T-helper 1 cell (primary cell): ENCODE results near the gene CDK14.

Source experiments
- DNase-seq, 5 donors: peaks; one replicate each; pipeline ENCODE4 v3.0.0-alpha.2; 2012 to 2020

The CDK14 gene

DNA sequence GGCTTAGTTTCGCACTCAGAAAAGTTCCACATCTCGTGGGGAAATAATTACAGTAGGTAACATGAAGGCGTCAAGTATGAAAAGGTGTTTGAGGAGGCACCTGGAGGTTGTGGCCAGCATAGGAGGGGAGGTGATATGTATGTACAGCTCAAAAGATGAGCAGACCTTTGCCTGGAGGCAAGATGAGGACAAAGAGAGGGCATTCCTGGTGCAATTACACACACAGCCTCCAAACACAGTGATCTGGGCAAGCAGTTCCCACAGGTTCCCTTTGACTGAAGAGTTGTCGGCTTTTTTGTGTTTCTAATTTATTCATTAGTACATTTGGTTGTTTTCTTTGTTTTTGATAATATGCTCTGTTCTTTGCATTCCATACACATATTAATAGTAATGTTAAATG, 46.9 kb downstream of the CDK14 start:
- DNase-seq = no peak

DNA sequence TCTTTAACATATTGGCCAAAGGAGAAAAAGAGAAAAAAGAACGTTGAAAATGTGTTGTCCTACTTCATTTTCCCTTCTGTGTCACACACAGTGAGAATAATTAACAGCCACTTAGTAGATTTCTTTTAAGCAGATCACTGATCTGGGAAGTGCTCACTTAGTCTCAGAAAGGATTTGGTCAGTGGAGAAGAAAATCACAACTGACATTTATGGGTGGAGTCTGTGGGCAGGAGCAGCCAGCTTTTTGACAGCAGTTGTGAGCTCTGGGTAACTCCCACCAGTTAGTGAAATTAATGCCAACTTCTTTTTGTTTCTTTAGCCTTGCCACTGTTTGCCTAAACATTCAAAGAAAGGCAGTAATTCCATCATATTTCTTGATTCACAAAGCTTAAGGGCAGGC, 49.7 kb downstream of the CDK14 start:
- no peak for DNase-seq

DNA sequence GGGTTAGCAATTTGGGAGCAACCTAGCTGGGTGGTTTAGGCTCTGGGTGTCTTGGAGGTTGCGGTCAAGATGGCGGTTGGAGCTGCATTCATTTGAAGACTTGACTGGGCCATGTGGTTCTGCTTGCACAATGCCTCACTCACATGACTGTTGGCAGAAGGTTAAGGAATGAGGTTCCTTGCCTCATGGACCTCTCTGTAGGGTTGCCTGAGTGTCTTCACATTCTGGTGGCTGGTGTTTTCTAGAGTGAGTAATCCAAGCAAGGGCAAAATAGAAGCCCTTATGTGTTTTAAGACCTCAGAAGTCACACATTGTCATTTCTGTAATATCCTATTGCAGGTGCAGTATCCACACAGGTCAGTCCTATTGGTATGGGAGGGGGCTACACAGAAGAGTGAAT, 52.0 kb downstream of the CDK14 start:
- no peak for DNase-seq

DNA sequence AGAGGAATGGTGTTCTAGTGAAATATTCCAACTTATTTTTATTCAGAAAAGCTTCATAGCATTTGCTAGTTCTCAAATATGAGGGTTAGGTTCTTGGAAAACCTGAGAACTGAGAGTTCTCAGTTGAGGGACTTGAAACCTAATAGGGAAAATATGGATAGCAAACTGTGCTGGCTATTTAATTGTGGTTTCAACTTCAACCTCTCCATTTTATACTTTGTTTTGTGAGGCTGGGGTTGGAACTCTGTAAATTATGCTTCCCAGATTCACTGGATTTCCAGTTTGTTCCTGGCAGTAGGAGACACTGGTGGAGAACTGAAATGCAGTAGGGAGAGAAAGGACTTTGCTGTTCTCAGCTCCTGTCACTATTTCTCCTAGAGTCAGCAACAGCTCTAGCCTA, 52.7 kb downstream of the CDK14 start:
- DNase-seq = no peak

DNA sequence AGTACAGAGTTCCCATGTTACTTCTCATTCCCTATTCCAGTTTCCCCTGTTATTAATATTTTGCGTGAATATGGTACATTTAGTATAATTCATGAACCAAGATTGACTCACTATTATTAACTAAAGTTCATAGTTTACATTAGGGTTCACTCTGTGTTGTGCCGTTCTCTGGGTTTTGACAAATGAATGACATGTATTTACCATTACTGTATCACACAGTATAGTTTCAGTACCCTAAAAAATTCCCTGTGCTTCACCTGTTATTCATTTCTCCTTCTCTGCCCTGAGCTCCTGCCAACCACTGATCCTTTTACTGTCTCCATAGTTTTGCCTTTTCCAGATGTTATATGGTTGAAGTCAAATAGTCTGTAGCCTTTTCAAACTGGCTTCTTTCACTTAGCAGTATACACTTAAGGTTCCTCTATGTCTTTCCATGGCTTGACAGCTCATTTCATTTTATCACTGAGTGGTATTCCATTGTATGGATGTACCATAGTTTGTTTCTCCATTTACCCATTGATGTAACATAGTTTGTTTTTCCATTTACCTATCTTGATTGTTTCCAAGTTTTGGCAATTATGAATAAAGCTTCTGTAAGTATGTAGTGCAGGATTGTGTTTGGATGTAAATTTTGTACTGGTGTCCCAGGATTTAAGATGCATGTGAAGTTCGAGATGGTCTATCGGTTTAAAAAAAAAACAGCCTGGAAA, 58.8 kb downstream of the CDK14 start:
- no peak for DNase-seq

DNA sequence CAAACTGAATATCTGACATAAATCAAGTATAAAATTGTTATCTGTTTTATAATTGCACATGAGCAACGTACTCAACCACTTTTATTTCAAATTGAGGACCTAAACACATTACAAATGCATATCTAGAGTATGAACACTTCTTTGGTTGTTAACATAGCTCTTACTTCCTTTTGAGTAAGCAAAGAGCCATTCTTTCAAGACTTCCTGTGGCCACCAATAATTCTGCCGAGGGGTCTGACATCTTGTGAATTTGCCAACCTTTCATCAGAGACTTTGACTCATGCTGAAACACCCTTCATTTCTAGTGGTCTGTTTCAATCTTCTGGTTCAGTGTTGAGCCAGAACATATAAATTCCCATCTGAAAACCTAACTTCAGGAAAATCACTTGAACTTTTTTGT, 59.4 kb downstream of the CDK14 start:
- DNase-seq = no peak

DNA sequence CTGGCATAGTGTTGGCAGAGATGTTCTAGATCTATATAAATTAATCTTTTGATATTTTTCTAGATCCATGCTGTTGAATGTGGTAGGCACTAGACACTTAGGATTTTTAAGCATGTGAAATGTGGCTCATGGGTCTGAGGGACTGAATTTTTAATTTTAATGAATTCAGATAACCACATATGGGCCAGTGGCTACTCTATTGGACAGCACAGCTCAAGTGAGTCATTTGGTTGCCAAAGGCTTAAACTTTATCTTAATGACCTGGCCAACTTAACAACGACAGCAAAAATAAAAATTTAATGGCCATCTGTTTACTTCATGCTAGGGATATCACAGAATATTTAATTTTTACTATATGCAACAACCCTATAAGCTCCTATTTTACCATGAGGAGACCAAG, 61.4 kb downstream of the CDK14 start:
- no peak for DNase-seq

DNA sequence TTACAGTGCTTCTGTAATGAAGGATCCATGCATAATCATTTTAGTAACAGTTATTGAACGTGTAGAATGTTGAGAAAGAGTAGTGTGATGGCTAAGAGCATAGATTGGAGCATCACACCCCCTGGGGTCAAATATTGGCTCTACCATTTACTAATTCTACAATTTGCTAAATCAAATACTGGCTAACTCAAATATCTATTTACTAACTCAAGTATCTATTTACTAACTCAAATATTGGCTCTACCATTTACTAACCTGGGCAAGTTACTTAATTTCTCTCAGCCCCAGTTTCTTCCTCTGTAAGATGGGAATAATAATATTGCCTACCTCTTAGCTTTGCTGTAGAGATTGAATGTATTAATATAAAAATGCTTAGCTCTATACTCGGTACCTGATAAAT, 64.0 kb downstream of the CDK14 start:
- DNase-seq = no peak

DNA sequence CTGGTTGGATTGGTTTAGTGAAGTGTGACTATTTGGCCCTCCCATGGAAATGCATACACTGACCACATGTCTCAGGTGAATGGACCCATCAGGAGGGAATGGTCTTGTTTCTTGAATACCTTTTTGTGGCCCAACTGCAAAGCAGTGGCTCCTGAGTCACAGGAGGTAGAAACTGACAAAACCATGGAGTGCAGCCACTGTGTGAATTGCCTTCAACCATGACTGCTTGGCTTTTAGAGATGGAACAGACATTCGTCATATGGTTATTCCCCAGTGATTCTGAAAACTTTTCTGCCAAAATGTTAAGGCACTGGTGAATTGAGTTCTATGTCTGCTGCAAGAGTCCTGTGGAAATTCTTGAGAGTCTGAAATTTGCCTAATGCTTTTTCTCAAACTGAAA, 64.7 kb downstream of the CDK14 start:
- no peak for DNase-seq

DNA sequence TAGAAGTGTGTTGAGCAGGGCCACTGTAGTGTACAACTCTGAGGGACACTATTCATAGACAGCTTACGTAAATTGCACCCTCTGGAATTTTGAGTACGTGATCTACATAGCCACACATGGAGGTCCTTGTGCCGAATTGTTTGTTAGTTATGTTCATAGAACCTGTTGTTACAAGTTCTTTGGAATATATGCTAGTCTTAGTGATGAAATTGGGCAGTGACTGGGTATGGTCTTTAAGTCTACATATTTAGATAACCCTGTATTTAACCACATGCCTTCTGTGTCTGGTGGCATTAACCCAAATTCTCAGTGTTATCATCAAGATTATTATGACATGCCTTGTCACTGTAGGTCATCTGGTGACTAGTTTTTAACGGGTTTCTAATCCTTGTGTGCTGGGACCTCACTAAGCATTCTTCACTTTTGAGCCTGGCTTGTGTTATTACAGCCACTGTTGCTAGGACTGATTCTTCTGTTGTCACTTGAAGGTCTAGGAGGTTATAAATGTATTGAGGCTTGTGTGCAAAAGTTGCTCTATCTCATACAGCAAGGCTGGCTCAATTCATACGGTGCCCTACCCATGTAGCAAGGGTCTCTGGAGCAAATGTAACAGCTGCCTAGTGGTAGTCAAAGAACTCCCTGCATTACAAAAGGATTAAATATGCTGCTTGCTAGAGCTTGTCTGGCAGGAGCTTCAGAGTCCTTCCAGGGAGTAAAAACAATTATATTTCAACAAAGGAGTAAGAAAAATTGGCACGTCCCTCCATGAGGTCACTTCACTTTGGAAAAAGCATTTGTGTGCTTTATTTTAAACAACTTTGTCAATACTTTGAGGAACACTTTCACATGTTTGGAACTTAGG, 65.4 kb downstream of the CDK14 start:
- no peak for DNase-seq

DNA sequence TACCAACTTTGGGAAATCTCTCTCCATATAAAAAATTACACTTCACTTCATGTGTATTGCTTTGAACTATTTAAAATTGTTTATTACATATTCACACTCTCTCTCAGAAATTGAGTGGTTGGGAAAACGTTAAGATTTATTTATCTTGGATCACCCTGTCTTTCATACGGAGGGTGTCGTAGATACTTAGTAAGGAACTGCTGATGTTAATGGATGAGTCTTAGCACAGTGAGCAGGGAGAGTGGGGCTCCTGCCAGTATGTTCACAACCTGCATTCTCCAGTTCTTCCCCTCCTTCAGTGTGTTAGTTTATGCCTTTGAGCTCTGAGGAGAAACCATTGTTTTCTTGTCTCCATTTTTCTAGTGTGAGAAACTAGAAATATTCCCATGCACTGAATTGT, 67.1 kb downstream of the CDK14 start:
- no peak for DNase-seq

DNA sequence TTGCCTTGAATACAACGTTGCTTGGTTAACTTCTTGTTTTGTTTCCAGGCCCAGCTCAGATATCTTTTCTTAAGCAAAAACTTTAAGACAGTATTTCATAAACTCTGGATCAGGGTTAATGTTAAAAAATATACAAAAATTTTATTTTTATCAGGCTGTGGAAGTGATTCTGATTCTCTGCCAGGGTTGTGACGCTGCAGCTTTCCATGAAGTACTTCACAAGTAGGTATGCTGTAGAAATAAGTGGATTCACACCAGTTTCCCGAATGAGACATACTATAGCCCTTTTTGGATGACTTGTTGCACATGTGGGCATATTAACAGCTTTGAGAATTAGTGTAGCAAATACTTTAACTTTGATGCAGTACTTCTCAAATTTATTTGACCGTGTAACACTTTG, 70.1 kb downstream of the CDK14 start:
- no peak for DNase-seq

DNA sequence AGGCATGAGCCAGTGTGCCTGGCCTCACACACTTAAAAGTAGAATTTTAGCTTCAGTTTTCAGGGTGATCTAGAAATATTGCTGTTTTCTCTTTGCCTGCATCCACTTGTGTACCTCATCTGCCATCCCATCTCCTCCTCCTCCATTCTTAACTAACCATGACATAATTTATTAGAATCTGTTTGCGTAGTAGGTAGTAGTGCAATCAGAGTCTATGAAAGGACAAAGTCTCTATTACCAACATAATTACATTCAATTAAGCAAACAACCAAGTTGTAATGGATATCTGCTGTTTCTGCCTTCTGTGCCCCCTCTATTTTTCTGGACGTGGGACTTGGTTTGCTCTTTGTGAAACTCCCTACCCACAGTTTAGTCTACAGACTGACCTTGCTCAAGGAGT, 72.9 kb downstream of the CDK14 start:
- DNase-seq = no peak

DNA sequence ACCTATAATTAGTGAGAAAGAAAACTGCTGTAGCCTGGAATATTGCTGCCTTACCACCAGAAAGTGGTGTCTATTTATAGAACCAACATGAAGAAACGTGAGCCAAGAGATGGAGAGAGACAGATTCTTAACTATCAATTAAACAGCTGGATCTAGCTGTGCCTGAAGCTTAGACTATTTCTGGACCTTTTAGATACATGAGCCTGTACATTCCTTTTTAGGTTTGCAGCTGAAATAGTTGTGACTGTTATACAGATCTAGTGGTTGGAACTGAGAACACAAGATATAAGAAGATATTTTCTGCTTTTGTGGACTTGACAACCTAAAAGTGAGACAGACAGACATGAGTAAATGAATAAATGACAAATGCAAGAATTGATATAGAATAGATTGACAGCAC, 73.4 kb downstream of the CDK14 start:
- DNase-seq = no peak

DNA sequence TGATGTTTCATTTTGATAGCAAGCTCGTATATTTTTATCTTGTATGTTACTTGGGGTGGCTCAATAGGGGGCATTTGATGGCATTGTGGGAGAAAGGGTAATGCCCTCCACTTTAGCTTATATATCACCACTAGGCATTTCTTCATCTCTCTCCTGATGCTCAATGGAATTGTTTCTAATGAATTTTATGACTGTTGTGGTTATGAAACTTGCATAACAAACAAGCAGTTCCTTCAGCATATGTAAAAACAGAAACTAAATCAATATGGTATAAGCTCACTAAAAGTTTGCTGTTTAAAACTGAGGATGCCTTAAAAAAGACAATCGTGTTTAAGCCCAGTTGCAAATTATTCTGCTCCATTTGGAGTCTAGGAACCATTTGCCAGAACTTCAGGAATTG, 75.5 kb downstream of the CDK14 start:
- no peak for DNase-seq

DNA sequence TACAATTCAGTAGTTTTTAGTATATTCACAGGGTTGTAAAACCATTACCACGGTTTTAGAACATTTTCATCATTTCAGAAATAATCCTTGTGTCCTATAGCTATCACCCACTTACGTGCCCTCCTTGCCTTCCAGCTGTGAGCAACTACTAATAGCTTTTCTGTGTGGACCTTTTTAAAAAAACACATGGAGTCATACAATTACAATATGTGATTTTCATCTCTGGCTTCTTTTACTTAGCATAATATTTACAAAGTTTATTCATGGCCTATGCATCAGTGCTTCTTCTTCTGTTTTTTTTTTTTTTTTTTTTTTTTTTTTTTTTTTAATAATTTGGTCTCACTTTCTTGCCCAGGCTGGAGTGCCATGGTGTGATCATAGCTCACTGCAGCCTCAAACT, 76.1 kb downstream of the CDK14 start:
- DNase-seq = no peak

DNA sequence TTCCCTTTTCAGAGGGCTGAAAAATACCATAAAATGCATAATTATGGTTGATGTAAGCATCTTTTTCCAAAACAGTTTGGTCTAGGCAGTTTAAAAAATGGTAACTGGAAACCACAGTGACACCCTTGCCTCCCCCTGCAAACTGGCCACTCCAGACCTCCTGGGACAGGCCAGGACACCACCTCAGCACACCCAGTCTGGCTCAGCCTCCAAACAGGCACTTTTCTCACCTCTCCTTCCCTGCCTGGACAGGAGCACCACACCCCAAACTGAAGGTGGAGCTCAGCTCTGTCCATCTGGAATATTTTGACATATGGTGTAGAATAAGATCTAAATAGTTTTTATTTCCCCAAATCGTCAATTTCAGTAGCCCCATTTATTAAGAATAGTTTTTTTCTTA, 78.5 kb downstream of the CDK14 start:
- DNase-seq = no peak

DNA sequence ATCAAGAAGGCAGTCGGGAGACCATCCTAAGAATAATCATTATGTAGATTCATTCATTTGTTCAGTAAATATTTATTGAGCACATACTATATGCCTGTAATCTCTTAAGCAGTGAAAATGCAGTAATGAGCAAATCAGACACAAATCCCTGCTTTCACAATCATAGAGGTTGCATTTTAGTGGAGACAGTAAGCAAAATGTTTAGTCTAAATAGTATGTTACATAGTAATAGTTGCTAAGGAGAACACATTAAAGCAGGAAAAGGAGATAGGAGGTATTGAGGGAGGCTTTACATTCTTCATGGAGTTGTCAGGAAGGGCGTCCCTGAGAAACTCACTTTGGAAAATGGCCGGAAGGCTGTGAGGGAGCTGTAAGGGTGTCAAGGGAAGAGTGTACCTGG, 79.9 kb downstream of the CDK14 start:
- DNase-seq = no peak

DNA sequence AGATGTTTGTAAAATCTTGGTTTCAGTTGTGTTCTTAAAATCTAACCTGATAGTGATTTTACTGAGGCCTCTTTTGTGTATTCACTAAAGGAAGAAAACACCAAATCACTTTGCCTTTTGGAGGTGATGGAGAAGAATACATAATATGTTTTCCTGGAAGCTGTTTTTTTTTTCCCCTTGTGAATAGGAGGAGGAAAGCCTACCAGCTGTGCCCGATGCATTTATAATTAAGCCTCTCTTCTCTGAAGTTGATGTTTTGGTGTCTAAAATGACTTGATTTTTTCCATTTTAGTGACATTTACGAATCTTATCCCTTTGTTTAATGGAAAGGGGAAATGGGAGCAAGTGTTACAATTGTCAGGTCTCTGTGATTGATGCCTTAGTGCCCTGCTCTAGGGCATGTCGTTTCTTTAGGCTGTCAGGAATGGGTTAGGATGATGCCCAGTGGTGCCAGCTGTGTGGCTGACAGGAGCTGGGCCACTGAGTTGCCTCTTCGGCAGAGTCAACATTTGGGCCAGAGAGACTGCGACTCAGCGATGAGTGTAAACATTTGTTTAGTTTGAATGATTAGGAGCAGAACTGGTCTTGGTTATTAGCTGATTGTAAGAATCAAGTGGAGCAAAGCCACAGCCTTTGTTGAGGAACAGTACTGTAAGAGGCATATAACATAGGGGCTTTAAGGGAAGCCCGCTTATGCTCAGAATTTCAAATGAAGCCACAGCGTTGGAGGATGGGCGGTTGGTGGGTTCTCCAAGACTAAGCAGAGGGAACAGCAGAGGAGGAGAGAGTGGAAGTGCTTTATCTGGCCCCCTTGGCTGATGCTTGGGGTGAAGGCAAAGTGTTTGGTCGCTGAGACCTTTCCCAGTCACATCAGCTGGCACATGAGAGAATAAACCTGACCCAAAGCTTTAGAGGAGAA, 81.6 kb downstream of the CDK14 start:
- DNase-seq = no peak

DNA sequence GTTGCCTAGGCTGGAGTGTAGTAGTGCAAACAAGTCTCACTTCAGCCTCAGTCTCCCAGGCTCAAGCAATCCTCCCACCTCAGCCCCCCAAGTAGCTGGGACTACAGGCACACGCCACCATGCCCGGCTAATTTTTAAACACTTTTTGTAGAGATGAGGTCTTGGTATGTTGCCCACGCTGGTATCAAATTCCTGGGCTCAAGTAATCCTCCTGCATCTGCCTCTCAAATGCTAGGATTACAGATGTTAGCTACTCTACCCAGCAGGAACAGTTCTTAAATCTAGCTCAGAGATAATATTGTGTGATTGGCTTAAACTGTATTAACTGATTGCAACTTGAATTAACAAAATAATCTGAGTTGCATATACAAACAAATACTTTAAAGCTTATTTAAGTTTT, 82.9 kb downstream of the CDK14 start:
- no peak for DNase-seq

DNA sequence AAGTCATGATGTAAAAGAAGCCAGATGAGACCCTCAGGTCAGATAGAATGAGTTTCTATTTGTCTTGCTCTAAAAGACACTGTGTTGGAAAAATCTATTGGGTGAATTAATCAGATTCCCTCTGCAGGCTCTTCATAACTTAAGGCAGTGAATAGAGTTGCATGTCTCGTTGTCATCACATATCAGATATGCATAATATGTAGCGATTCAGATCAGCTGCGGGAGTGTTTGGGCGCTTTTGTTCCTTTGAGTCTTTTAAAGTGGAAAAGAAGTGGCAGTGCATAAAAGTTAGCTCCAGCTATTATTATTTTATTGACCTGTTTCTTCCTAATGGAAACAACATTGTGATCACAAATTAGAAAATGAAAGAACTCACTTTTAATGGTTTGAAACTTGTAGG, 84.4 kb downstream of the CDK14 start:
- no peak for DNase-seq

DNA sequence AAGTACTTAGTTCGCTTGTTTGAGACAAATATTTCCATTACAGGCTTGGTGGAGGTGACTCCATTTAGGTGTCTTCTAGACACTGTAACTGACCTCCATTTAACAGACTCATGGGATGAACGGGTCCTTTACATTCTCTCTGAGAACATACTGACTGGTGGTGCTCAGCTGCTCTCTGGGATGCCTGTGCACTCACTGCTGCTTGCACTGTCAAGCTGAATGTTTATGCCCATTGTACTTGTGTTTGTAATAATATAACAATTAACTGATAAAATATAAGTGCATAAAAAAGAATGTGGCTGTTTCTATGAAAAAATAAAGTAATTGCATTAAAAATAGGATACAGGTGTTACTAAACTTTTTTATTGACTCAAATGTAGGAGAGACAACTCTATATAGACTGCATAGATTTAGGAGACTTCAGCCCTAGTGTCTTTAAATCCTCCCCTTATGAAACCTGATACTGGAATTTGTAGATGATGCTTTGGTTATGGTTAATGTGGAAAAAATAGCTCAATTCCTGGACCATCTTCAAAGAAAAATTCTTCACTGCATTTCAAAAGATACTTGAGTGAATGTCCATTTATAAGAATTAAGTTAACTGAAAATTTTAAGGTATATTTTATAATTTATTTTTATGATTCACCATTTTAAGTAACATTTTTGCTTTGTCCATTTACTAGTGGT, 85.4 kb downstream of the CDK14 start:
- no peak for DNase-seq

DNA sequence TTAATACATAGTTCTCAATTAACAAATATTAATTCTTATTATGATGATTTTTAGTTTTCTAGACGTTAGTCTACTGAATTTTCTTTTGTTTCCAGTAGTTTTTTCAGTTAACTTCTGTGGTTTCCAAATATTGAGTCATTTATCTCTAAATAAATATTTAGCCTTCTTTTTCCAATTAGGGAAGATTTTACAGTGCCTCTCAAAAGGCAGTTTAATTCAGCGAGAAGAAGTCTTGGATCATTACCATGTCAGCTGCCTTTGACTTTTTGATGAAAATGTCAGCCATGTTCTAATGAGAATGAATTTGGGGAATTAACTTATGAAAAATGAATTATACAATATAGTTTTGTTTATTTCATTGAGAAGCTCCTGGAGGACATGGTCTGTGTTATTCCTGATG, 90.0 kb downstream of the CDK14 start:
- DNase-seq = no peak
